ENCODE results near the gene FRMD4A. TPM values are rescaled to one million over a fixed set of nuclear protein-coding genes. Genes with fewer than 3 reads are reported as not detected.
A peak's percentile ranks its signal among the peaks of the same experiment; 100 is the strongest.
"Not testable (repeated sequence)": the region's sequence is repeated elsewhere in the genome, so short reads cannot be mapped to it uniquely, and the experiment has no call there.

Gene FRMD4A
- total RNA-seq, 1 experiment from 2014 or later, result 19.6 TPM

GRCh38 chr10:14240253-14241189 lies 90.2 kb downstream of the FRMD4A start:
- Mint-ChIP-seq H3K27me3 (ENCODE audit: low read depth) (peaks cover 8% of the 10 kb centered on the region), H3K36me3 (ENCODE audit: insufficient read depth in 1 of 3, low read depth in 3 of 3) (peaks cover 0 to 6% (median 2%) of the 10 kb centered on the region in 3 experiments; a peak in 2 of 7 replicates), H3K9me3 (peaks cover 5 to 10% of the 10 kb centered on the region in 2 experiments; a peak in 4 of 5 replicates), H3K27ac (peak overlapping the region; percentile 38 to 68 (median 48); a peak in 3 of 7 replicates), H3K4me3 (peak overlapping the region in 1 of 2 experiments; percentile 36; a peak in 2 of 5 replicates), H3K4me1 (peaks cover 26% of the 10 kb centered on the region in 2 experiments)
- H3K27ac ChIP-seq (ENCODE audit: insufficient read length, low read depth, low read length), result no peak overlapping the region
- no peak overlapping the region for H3K9ac ChIP-seq (ENCODE audit: extremely low read depth, insufficient read length, low read length)
- H3K4me2 ChIP-seq (ENCODE audit: insufficient read depth, insufficient read length, low read length), result peak overlapping the region; percentile 9
- no peak overlapping the region for H4K8ac ChIP-seq (replicated peaks; ENCODE audit: insufficient read length, low read depth, low read length)
- H2AFZ ChIP-seq (ENCODE audit: low read length), result no peak overlapping the region
- H3K56ac ChIP-seq (ENCODE audit: insufficient read length, low read depth, low read length), result no peak overlapping the region
- no peak overlapping the region for H3K23ac ChIP-seq (ENCODE audit: insufficient read length, low read depth, low read length)
- no peak overlapping the region for H2BK12ac ChIP-seq (ENCODE audit: insufficient read length, low read depth, low read length)
- no peak overlapping the region for H2BK120ac ChIP-seq (ENCODE audit: low read depth, low read length, poor library complexity, severe bottlenecking)
- H2BK5ac ChIP-seq (ENCODE audit: insufficient read length, low read length), result no peak overlapping the region
- no peaks in the 10 kb centered on the region for H3K23me2 ChIP-seq (ENCODE audit: insufficient read length, low read depth, low read length, poor library complexity, severe bottlenecking)
- no peak overlapping the region for H4K91ac ChIP-seq (ENCODE audit: insufficient read length, low read depth, low read length)
- WGBS (ENCODE audit: extremely low coverage, insufficient read length, low lambda C conversion rate), result no CpG with 5 or more reads among the region's 13 CpGs
- no peak overlapping the region for H2BK15ac ChIP-seq (ENCODE audit: low read depth, low read length)
- peak; percentile 47 for DNase-seq
- peak; percentile 61 for TF ChIP-seq CTCF (conservative IDR thresholded peaks at IDR 0.05)
- no peak overlapping the region for H2AK5ac ChIP-seq (ENCODE audit: insufficient read length, low read length)
- no peaks in the 10 kb centered on the region for H3K79me2 ChIP-seq (ENCODE audit: insufficient read depth, low read length)
- no peaks in the 10 kb centered on the region for H3K9me3 ChIP-seq (ENCODE audit: control insufficient read depth, low read depth, low read length)
- no peak overlapping the region for H4K5ac ChIP-seq (ENCODE audit: insufficient read length, low read depth, low read length)
- peak overlapping the region; percentile 49; the same call in 1 of the 2 replicates for H3K14ac ChIP-seq (ENCODE audit: insufficient read depth, low read length)
- H2BK20ac ChIP-seq (ENCODE audit: low read depth, low read length, poor library complexity, severe bottlenecking), result peak overlapping the region; percentile 34
- H3T11ph ChIP-seq (ENCODE audit: low read length), result peak overlapping the region; percentile 62
- no peaks in the 10 kb centered on the region; the same call in 1 of the 2 replicates for H3K4me1 ChIP-seq (ENCODE audit: insufficient read depth, low read length)
- H3K79me1 ChIP-seq (ENCODE audit: insufficient read depth, low read depth, low read length, poor library complexity, severe bottlenecking), result no peaks in the 10 kb centered on the region
- no peak overlapping the region for H3K18ac ChIP-seq (ENCODE audit: insufficient read length, low read depth, low read length)
- no peak overlapping the region; the same call in 1 of the 2 replicates for H3K4ac ChIP-seq (ENCODE audit: low read depth, low read length)
- no peaks in the 10 kb centered on the region for H4K20me1 ChIP-seq (ENCODE audit: control insufficient read depth, insufficient read depth, insufficient read length)
- no peaks in the 10 kb centered on the region for H3K27me3 ChIP-seq (ENCODE audit: insufficient read depth, low read length)

GRCh38 chr10:14238659-14239058 lies 92.1 kb downstream of the FRMD4A start:
- not testable (repeated sequence) for H4K20me1 ChIP-seq (ENCODE audit: control insufficient read depth, insufficient read depth, insufficient read length); H3K4me1 ChIP-seq (ENCODE audit: insufficient read depth, low read length); H2AK5ac ChIP-seq (ENCODE audit: insufficient read length, low read length); H3K4ac ChIP-seq (ENCODE audit: low read depth, low read length); H3K4me2 ChIP-seq (ENCODE audit: insufficient read depth, insufficient read length, low read length); H2BK20ac ChIP-seq (ENCODE audit: low read depth, low read length, poor library complexity, severe bottlenecking); H3K27ac ChIP-seq (ENCODE audit: insufficient read length, low read depth, low read length); H2BK15ac ChIP-seq (ENCODE audit: low read depth, low read length); H3K36me3 Mint-ChIP-seq (ENCODE audit: insufficient read depth in 1 of 3, low read depth in 3 of 3); H3K56ac ChIP-seq (ENCODE audit: insufficient read length, low read depth, low read length); H3K9ac ChIP-seq (ENCODE audit: extremely low read depth, insufficient read length, low read length); H4K8ac ChIP-seq (replicated peaks; ENCODE audit: insufficient read length, low read depth, low read length); H4K5ac ChIP-seq (ENCODE audit: insufficient read length, low read depth, low read length); H3K18ac ChIP-seq (ENCODE audit: insufficient read length, low read depth, low read length); H2BK120ac ChIP-seq (ENCODE audit: low read depth, low read length, poor library complexity, severe bottlenecking); H2AFZ ChIP-seq (ENCODE audit: low read length); H3T11ph ChIP-seq (ENCODE audit: low read length); H4K91ac ChIP-seq (ENCODE audit: insufficient read length, low read depth, low read length); H3K27ac Mint-ChIP-seq; H3K79me1 ChIP-seq (ENCODE audit: insufficient read depth, low read depth, low read length, poor library complexity, severe bottlenecking); H3K27me3 Mint-ChIP-seq (ENCODE audit: low read depth); H3K14ac ChIP-seq (ENCODE audit: insufficient read depth, low read length); H2BK12ac ChIP-seq (ENCODE audit: insufficient read length, low read depth, low read length); H3K27me3 ChIP-seq (ENCODE audit: insufficient read depth, low read length); H2BK5ac ChIP-seq (ENCODE audit: insufficient read length, low read length); H3K23me2 ChIP-seq (ENCODE audit: insufficient read length, low read depth, low read length, poor library complexity, severe bottlenecking); H3K79me2 ChIP-seq (ENCODE audit: insufficient read depth, low read length); H3K4me3 Mint-ChIP-seq; H3K9me3 ChIP-seq (ENCODE audit: control insufficient read depth, low read depth, low read length); H3K23ac ChIP-seq (ENCODE audit: insufficient read length, low read depth, low read length); DNase-seq
- Mint-ChIP-seq H3K9me3 (peaks cover 5 to 10% of the 10 kb centered on the region in 2 experiments; a peak in 4 of 5 replicates), H3K4me1 (peaks cover 23 to 24% of the 10 kb centered on the region in 2 experiments)
- no CpG with 5 or more reads among the region's 3 CpGs for WGBS (ENCODE audit: extremely low coverage, insufficient read length, low lambda C conversion rate)

Measured in H9 (cell line).